Measurements from ENCODE around the gene MAP3K5.

The MAP3K5 gene

DNA sequence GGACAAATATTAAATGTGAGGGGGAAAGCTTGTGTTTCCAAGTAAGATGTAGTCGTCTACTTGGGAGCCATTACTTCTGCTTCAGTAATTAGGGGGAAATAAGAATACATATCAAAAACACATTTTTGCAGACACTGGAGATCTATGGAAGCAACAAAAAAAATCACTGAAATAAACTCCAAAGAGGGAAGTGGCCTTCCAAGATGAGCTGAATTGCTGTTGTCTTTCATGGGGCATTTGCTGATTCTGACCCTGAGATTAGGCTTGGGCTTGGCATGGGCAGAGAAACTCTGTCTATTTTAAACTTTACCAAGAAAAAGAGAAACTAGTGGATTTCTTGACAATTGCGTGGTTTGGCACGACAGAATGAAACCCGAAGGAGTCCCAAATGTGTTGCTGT lies 120.1 kb downstream of the MAP3K5 start:
- no peak for DNase-seq

- no peak for DNase-seq
These were observed 123.0 kb downstream of the MAP3K5 start for GRCh38 chr6:136669299-136669699.

GRCh38 chr6:136668571-136668970 lies 123.7 kb downstream of the MAP3K5 start:
- DNase-seq, result no peak

GRCh38 chr6:136666041-136666440 lies 126.2 kb downstream of the MAP3K5 start:
- DNase-seq, result peak in 1 of 3 experiments; percentile 5

GRCh38 chr6:136662347-136663237 lies 129.7 kb downstream of the MAP3K5 start:
- DNase-seq, result no peak

GRCh38 chr6:136660727-136661126 lies 131.6 kb downstream of the MAP3K5 start:
- no peak for DNase-seq

GRCh38 chr6:136659991-136660499 lies 132.2 kb downstream of the MAP3K5 start:
- no peak for DNase-seq

- DNase-seq, result no peak
These were observed 133.6 kb downstream of the MAP3K5 start for GRCh38 chr6:136658711-136659110.

- no peak for DNase-seq
These were observed 134.6 kb downstream of the MAP3K5 start for GRCh38 chr6:136657666-136658065.

- DNase-seq, result no peak
These were observed 136.2 kb downstream of the MAP3K5 start for GRCh38 chr6:136656121-136656520.

GRCh38 chr6:136655239-136656014 lies 136.8 kb downstream of the MAP3K5 start:
- peak; percentile 4 to 80 (median 74) for DNase-seq

- no peak for DNase-seq
These were observed 138.2 kb downstream of the MAP3K5 start for GRCh38 chr6:136654086-136654485.

DNA sequence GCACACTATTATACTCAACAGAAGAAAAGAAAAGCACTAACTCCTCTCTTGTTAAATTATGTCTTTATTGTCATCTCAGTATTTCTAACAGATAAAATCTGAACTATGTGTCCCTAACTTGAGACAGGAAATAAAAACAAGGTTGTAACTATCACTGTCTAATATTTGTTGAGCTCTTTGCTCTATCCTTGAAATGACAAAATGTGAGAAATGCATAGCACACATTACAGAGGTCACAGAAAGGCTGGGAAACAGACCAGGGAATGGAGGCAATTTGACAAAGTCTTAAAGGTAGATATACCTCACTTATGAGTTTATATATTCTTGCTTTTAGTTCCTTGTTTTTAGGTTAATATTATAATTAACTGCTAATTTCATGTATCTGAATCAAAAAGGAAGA lies 139.6 kb downstream of the MAP3K5 start:
- no peak for DNase-seq

- no peak for DNase-seq
These were observed 140.3 kb downstream of the MAP3K5 start for GRCh38 chr6:136651982-136652381.

DNA sequence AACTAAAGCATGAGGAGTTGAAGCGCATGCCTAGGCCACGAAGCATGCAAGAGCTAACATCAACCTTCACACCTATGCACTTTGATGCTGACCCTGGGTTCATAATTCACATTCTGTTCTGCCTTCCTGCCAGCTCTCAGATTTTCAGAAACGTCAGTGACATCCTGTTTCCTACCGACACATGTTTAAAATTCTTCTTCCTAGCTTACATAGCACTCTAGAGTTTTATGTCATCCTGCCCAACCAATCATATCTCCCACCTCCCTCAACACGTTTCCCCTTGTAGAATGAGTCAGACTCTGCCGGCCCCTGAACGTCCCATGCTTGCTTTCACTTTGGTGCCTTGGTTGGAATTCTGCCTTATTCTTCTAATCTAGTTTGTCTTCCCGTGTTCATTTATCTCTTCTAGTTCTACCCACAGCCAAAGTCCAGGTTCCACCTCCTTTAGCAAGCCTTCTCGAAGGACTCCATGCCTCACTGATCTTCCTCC lies 144.9 kb downstream of the MAP3K5 start:
- no peak for DNase-seq

GRCh38 chr6:136646377-136646776 lies 145.9 kb downstream of the MAP3K5 start:
- no peak for DNase-seq

- DNase-seq, result no peak
These were observed 147.7 kb downstream of the MAP3K5 start for GRCh38 chr6:136644597-136644952.

DNA sequence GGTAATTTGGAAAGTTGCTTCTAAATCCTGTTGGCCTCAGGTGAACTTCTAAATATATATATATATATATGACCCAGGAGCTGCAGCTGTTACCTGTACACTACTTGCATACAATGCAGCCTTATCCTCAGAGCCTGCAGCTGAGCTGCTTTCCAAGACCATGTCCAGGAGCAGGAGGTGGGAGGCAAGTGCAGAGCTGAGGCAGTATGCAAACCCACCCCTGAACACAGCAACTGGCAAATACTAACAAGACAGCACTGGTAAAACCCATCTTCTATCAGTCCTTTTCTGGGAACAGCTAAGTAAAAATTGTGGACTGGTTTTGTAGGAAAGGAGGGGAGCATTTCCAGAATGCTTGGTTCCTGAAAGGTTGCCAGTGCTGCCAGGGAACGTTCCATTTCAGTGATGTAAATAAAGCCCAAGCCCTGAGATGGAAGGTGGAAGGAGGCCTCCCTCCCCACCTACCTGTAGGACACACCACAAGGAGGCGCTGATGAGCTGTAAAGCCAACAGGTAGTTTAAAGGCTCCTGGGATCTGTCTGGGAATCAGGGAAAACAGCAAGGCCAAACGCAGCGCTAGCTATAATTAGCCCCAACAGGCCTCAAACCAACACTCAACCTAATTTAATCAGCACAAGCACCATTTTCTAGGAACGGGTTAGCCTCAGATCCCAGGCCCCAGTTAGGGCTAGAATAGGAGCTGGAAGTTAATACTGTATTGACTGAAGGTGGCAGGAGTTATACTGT lies 148.3 kb downstream of the MAP3K5 start:
- peak; percentile 80 to 97 (median 90) for DNase-seq

- DNase-seq, result no peak
These were observed 150.3 kb downstream of the MAP3K5 start for GRCh38 chr6:136641873-136642465.

- DNase-seq, result peak in 1 of 3 experiments; percentile 26
These were observed 151.1 kb downstream of the MAP3K5 start for GRCh38 chr6:136641166-136641565.

- no peak for DNase-seq
These were observed 152.0 kb downstream of the MAP3K5 start for GRCh38 chr6:136640132-136640915.

DNA sequence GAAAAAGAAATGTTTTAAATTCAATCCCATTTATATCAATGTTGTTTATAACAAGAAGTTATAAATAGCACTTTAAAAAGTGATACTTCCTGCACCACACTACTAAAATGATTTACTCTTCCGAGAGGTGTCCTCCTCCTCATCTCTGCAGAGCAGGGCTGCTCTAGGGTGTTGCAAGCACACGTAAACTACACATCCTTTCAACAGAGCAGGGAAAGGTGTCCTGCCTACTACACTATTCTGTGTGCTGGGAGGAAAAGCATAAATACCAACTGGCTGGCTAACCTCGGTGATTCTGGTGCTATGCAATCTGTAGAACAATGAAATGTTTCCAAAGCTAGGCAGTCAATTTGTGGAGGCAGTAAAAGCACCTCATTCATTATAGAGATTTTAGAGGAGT lies 152.6 kb downstream of the MAP3K5 start:
- DNase-seq, result no peak
